WTC11 (cell line): Measurements from ENCODE around the gene RAMP3. TPM values are rescaled to one million over a fixed set of nuclear protein-coding genes. Genes with fewer than 3 reads are reported as not detected.

Source experiments
- ATAC-seq: fragments of 200-7000 bp; cut with Tn5 transposase; 2 replicates; pipeline ENCODE4 v1.10.0; 2021; ENCODE audit warnings: mild to moderate bottlenecking, moderate library complexity
- CTCF ChIA-PET: fragments of 300-600 bp; sonication (Branson Sonifier 250); formaldehyde crosslinking; loops from one replicate; lab custom pipeline; 2021; ENCODE audit warnings: antibody characterized with exemption; lab: Charles Lee
- POLR2A ChIA-PET: fragments of 350-600 bp; sonication (Branson Sonifier 250); formaldehyde crosslinking; loops from one replicate; lab custom pipeline; 2021; ENCODE audit warnings: antibody characterized with exemption; lab: Charles Lee
- DNase-seq: peaks from one replicate; pipeline ENCODE4 v3.0.0; 2021; ENCODE audit warnings: low spot score
- H3K27ac Mint-ChIP-seq: 2 replicates; pipeline ENCODE4 v1.8.0; 2021; ENCODE audit warnings: mixed read lengths
- H3K27me3 Mint-ChIP-seq: 2 replicates; pipeline ENCODE4 v1.8.0; 2021; ENCODE audit warnings: low read depth, mild to moderate bottlenecking, moderate library complexity, mixed read lengths
- H3K36me3 Mint-ChIP-seq: 2 replicates; pipeline ENCODE4 v1.8.0; 2021; ENCODE audit warnings: mixed read lengths
- H3K4me1 Mint-ChIP-seq: 2 replicates; pipeline ENCODE4 v1.8.0; 2022; ENCODE audit warnings: mixed read lengths
- H3K4me3 Mint-ChIP-seq: 2 replicates; pipeline ENCODE4 v1.8.0; 2021; ENCODE audit warnings: mild to moderate bottlenecking, moderate library complexity, mixed read lengths
- H3K9me3 Mint-ChIP-seq: 2 replicates; pipeline ENCODE4 v1.8.0; 2021; ENCODE audit warnings: mixed read lengths
- ARID4B ChIP-seq: sonication (generic); formaldehyde crosslinking; IDR thresholded peaks from 2 replicates; pipeline ENCODE4 v1.8.0; 2023; ENCODE audit warnings: missing genetic modification reagents, mild to moderate bottlenecking, borderline replicate concordance
- CBFB ChIP-seq: sonication (generic); formaldehyde crosslinking; IDR thresholded peaks from 2 replicates; pipeline ENCODE4 v1.8.1; 2022; ENCODE audit warnings: mild to moderate bottlenecking, low read depth, missing genetic modification reagents
- CREB1 ChIP-seq: sonication (generic); formaldehyde crosslinking; IDR thresholded peaks from 2 replicates; pipeline ENCODE4 v1.8.0; 2023; ENCODE audit warnings: mild to moderate bottlenecking, missing genetic modification reagents
- E2F5 ChIP-seq: sonication (generic); formaldehyde crosslinking; IDR thresholded peaks from 2 replicates; pipeline ENCODE4 v1.8.1; 2022; ENCODE audit warnings: mild to moderate bottlenecking, moderate library complexity, missing genetic modification reagents
- ELF4 ChIP-seq: sonication (generic); formaldehyde crosslinking; IDR thresholded peaks from 2 replicates; pipeline ENCODE4 v1.8.1; 2022; ENCODE audit warnings: low read depth, mild to moderate bottlenecking, moderate library complexity, missing genetic modification reagents
- ERG ChIP-seq: fragments of 250-450 bp; sonication (Bioruptor Pico); IDR thresholded peaks from 2 replicates; pipeline ENCODE4 v1.8.0; 2021; ENCODE audit warnings: mild to moderate bottlenecking
- FOXP4 ChIP-seq: sonication (generic); formaldehyde crosslinking; IDR thresholded peaks from 2 replicates; pipeline ENCODE4 v1.8.0; 2022; ENCODE audit warnings: mild to moderate bottlenecking, missing genetic modification reagents
- GTF2I ChIP-seq: fragments of 250-450 bp; sonication (Bioruptor Pico); conservative IDR thresholded peaks from 2 replicates; pipeline ENCODE4 v1.4.0; 2021; ENCODE audit warnings: mild to moderate bottlenecking
- HMGA2 ChIP-seq: fragments of 250-450 bp; sonication (Bioruptor Pico); IDR thresholded peaks from 2 replicates; pipeline ENCODE4 v1.4.0; 2021; ENCODE audit warnings: mild to moderate bottlenecking, moderate library complexity
- IRF1 ChIP-seq: sonication (generic); formaldehyde crosslinking; IDR thresholded peaks from 2 replicates; pipeline ENCODE4 v1.8.0; 2023; ENCODE audit warnings: missing genetic modification reagents
- IRF2 ChIP-seq: sonication (generic); formaldehyde crosslinking; IDR thresholded peaks from 2 replicates; pipeline ENCODE4 v1.8.0; 2022; ENCODE audit warnings: low read depth, missing genetic modification reagents, borderline replicate concordance
- JAZF1 ChIP-seq: fragments of 250-450 bp; sonication (Bioruptor Pico); IDR thresholded peaks from 2 replicates; pipeline ENCODE4 v1.9.0; 2021; ENCODE audit warnings: moderate library complexity, mild to moderate bottlenecking, inconsistent platforms
- MAX ChIP-seq: sonication (generic); formaldehyde crosslinking; IDR thresholded peaks from 2 replicates; pipeline ENCODE4 v1.8.0; 2022; ENCODE audit warnings: mild to moderate bottlenecking, missing genetic modification reagents
- MLX ChIP-seq: sonication (generic); formaldehyde crosslinking; IDR thresholded peaks from 2 replicates; pipeline ENCODE4 v1.8.1; 2023; ENCODE audit warnings: mild to moderate bottlenecking, missing genetic modification reagents, moderate library complexity
- MYBL2 ChIP-seq: sonication (generic); formaldehyde crosslinking; IDR thresholded peaks from 2 replicates; pipeline ENCODE4 v1.8.1; 2023; ENCODE audit warnings: mild to moderate bottlenecking, moderate library complexity, missing genetic modification reagents
- SOX15 ChIP-seq: fragments of 250-450 bp; sonication (Bioruptor Pico); IDR thresholded peaks from 2 replicates; pipeline ENCODE4 v1.9.0; 2021; ENCODE audit warnings: mild to moderate bottlenecking
- TCF7 ChIP-seq: sonication (generic); formaldehyde crosslinking; IDR thresholded peaks from 2 replicates; pipeline ENCODE4 v1.8.0; 2022; ENCODE audit warnings: mild to moderate bottlenecking, low read depth, missing genetic modification reagents, moderate library complexity
- TP53 ChIP-seq: sonication (generic); formaldehyde crosslinking; IDR thresholded peaks from 2 replicates; pipeline ENCODE4 v1.8.1; 2023; ENCODE audit warnings: mild to moderate bottlenecking, missing genetic modification reagents
- ZBTB21 ChIP-seq: sonication (generic); formaldehyde crosslinking; IDR thresholded peaks from 2 replicates; pipeline ENCODE4 v1.8.1; 2023; ENCODE audit warnings: mild to moderate bottlenecking, missing genetic modification reagents, borderline replicate concordance
- ZNF138 ChIP-seq: sonication (generic); formaldehyde crosslinking; conservative IDR thresholded peaks from 2 replicates; pipeline ENCODE4 v1.8.1; 2022; ENCODE audit warnings: mild to moderate bottlenecking, moderate library complexity, missing genetic modification reagents
- ZSCAN18 ChIP-seq: fragments of 250-450 bp; sonication (Bioruptor Pico); IDR thresholded peaks from 2 replicates; pipeline ENCODE4 v2.1.2; 2022; ENCODE audit warnings: mild to moderate bottlenecking, moderate library complexity
- total RNA-seq: library from RNA; stranded (reverse); gene quantifications from 3 replicates; pipeline ENCODE4 v1.2.3, GENCODE V29; 2021

Gene RAMP3
- total RNA-seq, 1 experiment from 2014 or later = 0.85 TPM

GRCh38 chr7:45176091-45176490 lies 18.5 kb downstream of the RAMP3 start:
- TF ChIP-seq MLX = no peak
- TF ChIP-seq ZNF138 = no peak
- no peak for TF ChIP-seq ZBTB21 (CRISPR knock-in tag)
- no peak for TF ChIP-seq HMGA2 (CRISPR knock-in tag)
- no peak for TF ChIP-seq TCF7 (CRISPR knock-in tag)
- no peak for TF ChIP-seq ERG (CRISPR knock-in tag)
- no peak for TF ChIP-seq FOXP4 (CRISPR knock-in tag)
- no peak for TF ChIP-seq SOX15 (CRISPR knock-in tag)
- TF ChIP-seq MYBL2 (CRISPR knock-in tag) = no peak
- TF ChIP-seq IRF1 (CRISPR knock-in tag) = no peak
- TF ChIP-seq IRF2 = no peak
- no peak for TF ChIP-seq GTF2I (CRISPR knock-in tag)
- no peak for ATAC-seq
- peaks cover 5% of the 10 kb centered on the region; the same call in 1 of the 2 replicates for H3K27me3 Mint-ChIP-seq
- H3K4me1 Mint-ChIP-seq = no peaks in the 10 kb centered on the region
- ChIA-PET POLR2A (no interaction called here), CTCF (no interaction called here)
- no peaks in the 10 kb centered on the region for H3K9me3 Mint-ChIP-seq
- no peaks in the 10 kb centered on the region for H3K36me3 Mint-ChIP-seq
- no peak overlapping the region for H3K27ac Mint-ChIP-seq
- DNase-seq = no peak
- no peak overlapping the region for H3K4me3 Mint-ChIP-seq

- Mint-ChIP-seq H3K27me3 (peaks cover 5% of the 10 kb centered on the region; the same call in 1 of the 2 replicates), H3K4me3 (no peak overlapping the region), H3K9me3 (no peaks in the 10 kb centered on the region), H3K36me3 (no peaks in the 10 kb centered on the region), H3K27ac (no peak overlapping the region), H3K4me1 (no peaks in the 10 kb centered on the region)
- TF ChIP-seq ELF4 (CRISPR knock-in tag) (no peak), ARID4B (CRISPR knock-in tag) (no peak), MAX (no peak), E2F5 (CRISPR knock-in tag) (no peak), JAZF1 (CRISPR knock-in tag) (no peak), CREB1 (CRISPR knock-in tag) (no peak), TP53 (CRISPR knock-in tag) (no peak), ZSCAN18 (CRISPR knock-in tag) (no peak), CBFB (CRISPR knock-in tag) (no peak)
- CTCF ChIA-PET = interaction anchor here (0.7 to 1.6 kb wide), 2 partner anchors 19 to 41 kb away, joined by 3 to 15 read pairs; partner anchors contain the start of gene RAMP3
- no peak for DNase-seq
- POLR2A ChIA-PET = no interaction called here
- ATAC-seq = no peak
These were observed 19.5 kb downstream of the RAMP3 start for GRCh38 chr7:45176886-45177731.
